Caki2 (cell line): ENCODE results near the gene GPR139. TPM values are rescaled to one million over a fixed set of nuclear protein-coding genes. Genes with fewer than 3 reads are reported as not detected.

ENCODE experiments used
- DNase-seq: peaks from one replicate; pipeline ENCODE4 v3.0.0-alpha.2; 2015; ENCODE audit warnings: low read depth
- in situ Hi-C: cut with HindIII; loops from 2 replicates; pipeline ENCODE4 v1.10.0; 2016; ENCODE audit warnings: low sequenced_read_pairs, low pct_unique_long_range_greater_than_20kb, mixed read lengths
- total RNA-seq: library from RNA; depleted of rRNA; stranded (reverse); fragments of >200 nt; shearing (Covaris generic); gene quantifications from 2 replicates; pipeline ENCODE4 v1.2.3, GENCODE V29; 2014; ENCODE audit warnings: low replicate concordance; rRNA removed

GPR139 gene
- total RNA-seq, 1 experiment from 2014 or later = not detected

GRCh38 chr16:20001856-20002707, 71.6 kb downstream of the GPR139 start:
- no peak for DNase-seq
- in situ Hi-C loops = no loop called here

- DNase-seq = no peak
These were observed 76.0 kb downstream of the GPR139 start for GRCh38 chr16:19997734-19998133.

GRCh38 chr16:19997264-19997663, 76.4 kb downstream of the GPR139 start:
- DNase-seq = no peak
- in situ Hi-C loops = no loop called here

More at GRCh38 chr16:19997734-19998133, 76.0 kb downstream of the GPR139 start:
- in situ Hi-C loops = no loop called here

- DNase-seq = no peak
- in situ Hi-C loops = no loop called here
These were observed 79.1 kb downstream of the GPR139 start for GRCh38 chr16:19994466-19995170.

- DNase-seq = peak; percentile 4
- in situ Hi-C loops = no loop called here
These were observed 82.1 kb downstream of the GPR139 start for GRCh38 chr16:19991614-19992013.

- no peak for DNase-seq
- in situ Hi-C loops = no loop called here
These were observed 89.6 kb downstream of the GPR139 start for GRCh38 chr16:19984135-19984534.

Other genes starting within 250 kb of the GPR139 start
- 37.1 and 43.6 TPM in 2 replicates for gene GPRC5B, start 189.0 kb downstream of the GPR139 start, total RNA-seq